Measurements from ENCODE around the gene SEPHS2. TPM values are rescaled to one million over a fixed set of nuclear protein-coding genes. Genes with fewer than 3 reads are reported as not detected.

Gene SEPHS2
- total RNA-seq, 1 experiment from 2014 or later = 53.5 TPM

DNA sequence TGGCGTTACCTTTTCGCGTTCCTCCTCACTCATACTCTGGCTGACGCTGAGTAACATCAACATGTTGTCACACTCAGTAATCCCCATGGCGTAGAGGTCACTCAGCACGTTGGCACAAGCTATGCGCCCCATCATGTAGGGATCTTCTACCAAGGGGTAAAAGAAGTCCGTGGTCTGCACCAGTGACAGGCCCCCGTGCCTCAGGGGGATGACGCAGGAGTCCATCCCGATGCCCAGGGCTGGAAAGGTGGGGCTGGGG lies 596 bp downstream of the SEPHS2 start (continued):
- TF ChIP-seq STAT6 (CRISPR knock-in tag; conservative IDR thresholded peaks at IDR 0.05; ENCODE audit: low read depth) (no peak), SOX15 (CRISPR knock-in tag; IDR thresholded peaks at IDR 0.05) (no peak), NR3C1 (CRISPR knock-in tag; conservative IDR thresholded peaks at IDR 0.05; ENCODE audit: low read depth) (no peak), HMGA2 (CRISPR knock-in tag; IDR thresholded peaks at IDR 0.05) (no peak), SMAD3 (CRISPR knock-in tag; IDR thresholded peaks at IDR 0.05; ENCODE audit: borderline replicate concordance) (no peak)

GRCh38 chr16:30444231-30445148 lies 1.2 kb downstream of the SEPHS2 start:
- Mint-ChIP-seq H3K27me3 (ENCODE audit: low read depth) (peaks cover 28% of the 10 kb centered on the region), H3K36me3 (peaks cover 19% of the 10 kb centered on the region), H3K4me1 (peaks cover 22% of the 10 kb centered on the region), H3K9me3 (peaks cover 16% of the 10 kb centered on the region), H3K4me3 (peak overlapping the region; percentile 77), H3K27ac (no peak overlapping the region)
- ChIA-PET POLR2A (interaction anchor here (1.0 kb wide), 1 partner anchor 142 kb away, joined by 4 read pairs; no protein-coding TSS in a partner anchor), CTCF (interaction anchor here (1.0 to 4.5 kb wide), 3 partner anchors 14 to 171 kb away, joined by 3 to 25 read pairs (median 9); partner anchors contain the start of gene DCTPP1)
- DNase-seq (ENCODE audit: low spot score) (no peak), ATAC-seq (no peak)
- no peak for TF ChIP-seq ESRRA (CRISPR knock-in tag; IDR thresholded peaks at IDR 0.05; ENCODE audit: borderline replicate concordance)
- TF ChIP-seq ZNF232 (CRISPR knock-in tag; IDR thresholded peaks at IDR 0.05) = no peak
- no peak for TF ChIP-seq NFE2L1 (CRISPR knock-in tag; IDR thresholded peaks at IDR 0.05)
- TF ChIP-seq USF1 (CRISPR knock-in tag; IDR thresholded peaks at IDR 0.05) = no peak
- no peak for TF ChIP-seq ZNF671 (CRISPR knock-in tag; IDR thresholded peaks at IDR 0.05)
- TF ChIP-seq JUN (CRISPR knock-in tag; IDR thresholded peaks at IDR 0.05) = no peak
- no peak for TF ChIP-seq ZNF219 (CRISPR knock-in tag; IDR thresholded peaks at IDR 0.05; ENCODE audit: borderline replicate concordance)
- no peak for TF ChIP-seq STAT6 (CRISPR knock-in tag; conservative IDR thresholded peaks at IDR 0.05; ENCODE audit: low read depth)
- no peak for TF ChIP-seq AR (CRISPR knock-in tag; IDR thresholded peaks at IDR 0.05)
- no peak for TF ChIP-seq IRF2 (CRISPR knock-in tag; IDR thresholded peaks at IDR 0.05; ENCODE audit: borderline replicate concordance, low read depth)
- TF ChIP-seq, protein P1, sequence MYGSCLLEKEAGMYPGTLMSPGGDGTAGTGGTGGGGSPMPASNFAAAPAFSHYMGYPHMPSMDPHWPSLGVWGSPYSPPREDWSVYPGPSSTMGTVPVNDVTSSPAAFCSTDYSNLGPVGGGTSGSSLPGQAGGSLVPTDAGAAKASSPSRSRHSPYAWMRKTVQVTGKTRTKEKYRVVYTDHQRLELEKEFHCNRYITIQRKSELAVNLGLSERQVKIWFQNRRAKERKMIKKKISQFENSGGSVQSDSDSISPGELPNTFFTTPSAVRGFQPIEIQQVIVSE (CRISPR knock-in tag; IDR thresholded peaks at IDR 0.05; ENCODE audit: borderline replicate concordance) = no peak
- TF ChIP-seq ATF3 (CRISPR knock-in tag; conservative IDR thresholded peaks at IDR 0.05) = no peak
- TF ChIP-seq NR3C1 (CRISPR knock-in tag; conservative IDR thresholded peaks at IDR 0.05; ENCODE audit: low read depth) = no peak
- TF ChIP-seq SP1 (CRISPR knock-in tag; conservative IDR thresholded peaks at IDR 0.05) = no peak
- TF ChIP-seq TEAD1 (CRISPR knock-in tag; IDR thresholded peaks at IDR 0.05) = no peak
- no peak for TF ChIP-seq ZSCAN18 (CRISPR knock-in tag; IDR thresholded peaks at IDR 0.05)
- no peak for TF ChIP-seq SMAD3 (CRISPR knock-in tag; IDR thresholded peaks at IDR 0.05; ENCODE audit: borderline replicate concordance)
- no peak for TF ChIP-seq TP53 (CRISPR knock-in tag; IDR thresholded peaks at IDR 0.05)
- TF ChIP-seq, protein P2, sequence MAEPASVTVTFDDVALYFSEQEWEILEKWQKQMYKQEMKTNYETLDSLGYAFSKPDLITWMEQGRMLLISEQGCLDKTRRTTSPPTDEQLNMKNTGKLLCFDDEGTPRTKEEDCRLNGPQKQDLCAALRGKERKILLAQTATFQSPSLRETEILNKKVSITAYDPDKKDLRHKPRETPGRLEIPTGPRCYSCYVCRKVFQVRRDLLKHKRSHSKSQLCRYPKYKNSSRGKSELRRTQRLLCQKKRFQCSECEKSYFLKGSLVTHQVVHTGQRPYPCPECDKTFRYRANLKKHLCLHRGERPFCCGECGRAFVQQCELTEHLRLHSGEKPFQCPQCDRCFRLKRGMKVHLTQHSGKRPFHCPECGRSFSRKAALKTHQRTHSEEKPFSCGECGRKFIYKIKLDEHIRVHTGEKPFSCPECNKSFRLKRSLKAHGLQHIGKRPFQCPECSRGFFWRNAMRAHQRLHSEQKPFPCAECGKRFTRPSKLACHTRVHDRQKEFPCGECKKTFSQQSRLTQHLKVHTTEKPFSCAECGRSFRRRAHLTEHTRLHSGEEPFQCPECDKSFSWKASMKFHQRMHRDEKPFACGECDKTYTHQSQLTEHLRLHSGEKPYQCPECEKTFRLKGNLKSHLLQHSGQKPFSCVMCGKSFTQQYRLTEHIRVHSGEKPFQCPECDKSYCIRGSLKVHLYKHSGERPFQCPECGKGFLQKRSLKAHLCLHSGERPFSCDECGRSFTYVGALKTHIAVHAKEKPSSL (CRISPR knock-in tag; conservative IDR thresholded peaks at IDR 0.05) = no peak
